Breast epithelium (tissue), 4 donors: Measurements from ENCODE around the gene ZW10. TPM values are rescaled to one million over a fixed set of nuclear protein-coding genes. Genes with fewer than 3 reads are reported as not detected.
"Not testable (repeated sequence)": the region's sequence is repeated elsewhere in the genome, so short reads cannot be mapped to it uniquely, and the experiment has no call there.

Experiments used
- DNase-seq, 2 donors: peaks; one replicate each; pipeline ENCODE4 v3.0.0-alpha.2; 2019; ENCODE audit warnings: low spot score in 2 of 2
- H3K27ac ChIP-seq, 2 donors: fragments of 200-600 bp; sonication (generic) in 1 of 2; one replicate each; pipeline ENCODE4 v1.5.1; 2016 to 2019; ENCODE audit warnings: mild to moderate bottlenecking in 1 of 2
- H3K27me3 ChIP-seq, 2 donors: fragments of 200-600 bp; sonication (generic) in 1 of 2; one replicate each; pipeline versions ENCODE4 v1.5.1 to v1.6.0; 2017 to 2019; ENCODE audit warnings: control low read depth in 1 of 2, mild to moderate bottlenecking in 1 of 2
- H3K36me3 ChIP-seq: fragments of 200-600 bp; one replicate; pipeline ENCODE4 v1.5.1; 2019
- H3K4me1 ChIP-seq, 2 donors: fragments of 200-600 bp; sonication (generic); one replicate each; pipeline ENCODE4 v1.5.1; 2016 to 2019; ENCODE audit warnings: control low read depth in 1 of 2
- H3K4me3 ChIP-seq, 3 donors: fragments of 200-600 bp; sonication (generic); 1 replicate in 2 of 3; 2 replicates in 1 of 3; pipeline ENCODE4 v1.5.1; 2016 to 2019; ENCODE audit warnings: mild to moderate bottlenecking in 3 of 3, moderate library complexity in 2 of 3
- H3K9me3 ChIP-seq, 2 donors: fragments of 200-600 bp; sonication (generic) in 1 of 2; one replicate each; pipeline ENCODE4 v1.5.1; 2016 to 2019; ENCODE audit warnings: control low read depth in 1 of 2
- POLR2A ChIP-seq: fragments of 450-650 bp; IDR thresholded peaks from one replicate; pipeline ENCODE4 v1.6.1; 2016; ENCODE audit warnings: antibody characterized with exemption, mild to moderate bottlenecking, moderate library complexity
- POLR2AphosphoS5 ChIP-seq, 3 donors: sonication (generic); formaldehyde crosslinking; IDR thresholded peaks; one replicate each; pipeline ENCODE4 v1.6.1; 2017; ENCODE audit warnings: antibody characterized with exemption in 3 of 3
- intact Hi-C: fragments of 100-400 bp; cut with DNase I; formaldehyde crosslinking; loops from one replicate; pipeline ENCODE4 v1.15.1; 2023; ENCODE audit warnings: low total_unique reads
- total RNA-seq, 3 donors: library from RNA; depleted of rRNA; stranded (reverse); fragments of >200 nt; gene quantifications; one replicate each; pipeline ENCODE4 v1.1.0, GENCODE V29; 2016
- TF ChIP-seq, protein P1 (sequence below), 3 donors: fragments of 450-650 bp; IDR thresholded peaks; one replicate each; pipeline ENCODE4 v1.5.1; 2016 to 2017; ENCODE audit warnings: antibody characterized with exemption in 3 of 3, mild to moderate bottlenecking in 3 of 3, moderate library complexity in 3 of 3

Gene ZW10
- total RNA-seq, 3 donors from 2014 or later = 11.5 to 20.8 (median 18.7) TPM

DNA sequence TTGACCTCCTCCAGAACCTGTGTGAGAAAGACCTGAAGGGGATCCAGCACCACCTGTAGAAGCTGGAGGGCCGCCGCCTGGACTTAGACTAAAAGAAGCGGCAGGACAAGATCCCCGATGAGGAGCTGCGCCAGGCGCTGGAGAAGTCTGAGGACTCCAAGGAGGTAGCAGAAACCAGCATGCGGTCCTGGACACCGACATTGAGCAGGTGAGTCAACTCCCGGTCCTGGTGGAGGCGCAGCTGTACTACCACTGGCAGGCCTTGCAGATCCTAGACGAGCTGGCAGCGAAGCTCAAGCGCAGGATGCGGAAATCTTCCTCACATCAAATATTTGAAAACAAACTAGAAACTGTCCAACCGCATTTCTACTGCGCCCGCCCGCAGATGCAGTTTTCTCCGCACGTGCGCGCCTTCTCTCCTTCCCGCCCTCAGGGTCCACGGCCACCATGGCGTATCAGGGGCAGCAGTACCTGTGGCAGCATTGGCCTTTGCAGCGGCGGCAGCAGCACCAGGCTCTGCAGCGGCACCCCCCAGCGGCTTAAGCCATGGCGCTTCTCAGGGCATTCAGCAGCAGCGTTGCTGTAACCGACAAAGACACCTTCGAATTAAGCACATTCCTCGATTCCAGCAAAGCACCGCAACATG is 16.3 kb upstream of the ZW10 start:
- H3K36me3 ChIP-seq = no peaks in the 10 kb centered on the region
- no peak overlapping the region for H3K27ac ChIP-seq
- no peaks in the 10 kb centered on the region for H3K9me3 ChIP-seq
- no peaks in the 10 kb centered on the region for H3K4me1 ChIP-seq
- DNase-seq = no peak
- no peak overlapping the region for H3K4me3 ChIP-seq
- intact Hi-C loops = no loop called here
- no peak for TF ChIP-seq POLR2A
- no peak for TF ChIP-seq POLR2AphosphoS5 (IDR thresholded peaks at IDR 0.05)
- TF ChIP-seq, protein P1, sequence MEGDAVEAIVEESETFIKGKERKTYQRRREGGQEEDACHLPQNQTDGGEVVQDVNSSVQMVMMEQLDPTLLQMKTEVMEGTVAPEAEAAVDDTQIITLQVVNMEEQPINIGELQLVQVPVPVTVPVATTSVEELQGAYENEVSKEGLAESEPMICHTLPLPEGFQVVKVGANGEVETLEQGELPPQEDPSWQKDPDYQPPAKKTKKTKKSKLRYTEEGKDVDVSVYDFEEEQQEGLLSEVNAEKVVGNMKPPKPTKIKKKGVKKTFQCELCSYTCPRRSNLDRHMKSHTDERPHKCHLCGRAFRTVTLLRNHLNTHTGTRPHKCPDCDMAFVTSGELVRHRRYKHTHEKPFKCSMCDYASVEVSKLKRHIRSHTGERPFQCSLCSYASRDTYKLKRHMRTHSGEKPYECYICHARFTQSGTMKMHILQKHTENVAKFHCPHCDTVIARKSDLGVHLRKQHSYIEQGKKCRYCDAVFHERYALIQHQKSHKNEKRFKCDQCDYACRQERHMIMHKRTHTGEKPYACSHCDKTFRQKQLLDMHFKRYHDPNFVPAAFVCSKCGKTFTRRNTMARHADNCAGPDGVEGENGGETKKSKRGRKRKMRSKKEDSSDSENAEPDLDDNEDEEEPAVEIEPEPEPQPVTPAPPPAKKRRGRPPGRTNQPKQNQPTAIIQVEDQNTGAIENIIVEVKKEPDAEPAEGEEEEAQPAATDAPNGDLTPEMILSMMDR (IDR thresholded peaks at IDR 0.05) = no peak
- no peaks in the 10 kb centered on the region for H3K27me3 ChIP-seq

DNA sequence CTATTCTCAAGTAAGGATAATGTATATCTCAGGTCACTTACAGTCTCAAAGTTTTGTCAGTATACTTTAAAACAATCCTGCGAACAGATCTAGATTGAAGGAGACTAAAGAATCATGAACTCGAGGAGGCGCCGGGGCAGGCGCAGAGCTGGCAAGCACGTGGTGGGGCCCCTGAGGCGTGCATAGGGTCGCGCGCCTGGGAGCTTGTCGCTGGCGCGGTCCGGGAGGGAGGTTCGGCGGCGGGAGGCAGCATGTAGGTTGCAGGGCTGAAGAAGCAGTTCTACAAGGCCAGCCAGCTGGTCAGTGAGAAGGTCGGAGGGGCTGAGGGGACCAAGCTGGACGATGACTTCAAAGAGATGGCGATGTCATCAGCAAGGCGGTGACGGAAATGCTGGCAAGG is 15.5 kb upstream of the ZW10 start:
- H3K9me3 ChIP-seq, DNase-seq, H3K4me1 ChIP-seq, intact Hi-C loops, H3K27ac ChIP-seq, H3K27me3 ChIP-seq, H3K36me3 ChIP-seq, H3K4me3 ChIP-seq: not testable (repeated sequence)

DNA sequence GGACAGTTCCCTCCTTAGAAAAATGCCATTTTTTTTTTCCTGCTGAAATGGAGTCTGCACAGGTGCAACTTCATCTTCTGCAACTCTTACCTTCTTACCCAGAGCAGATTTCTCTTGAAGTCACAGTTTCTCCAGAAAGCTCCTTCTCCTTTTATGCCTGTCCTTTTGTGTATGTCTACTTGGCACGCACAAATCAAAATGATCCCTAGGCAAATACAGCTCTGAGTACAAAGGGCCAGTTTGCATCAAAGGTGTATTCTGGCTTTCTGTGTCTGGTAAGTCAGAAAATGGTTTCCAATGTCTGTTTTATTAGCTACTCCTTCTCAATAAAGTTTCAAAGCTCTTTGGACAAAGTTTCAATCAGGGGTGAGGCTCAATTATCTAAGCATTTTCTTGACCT is 8.6 kb upstream of the ZW10 start:
- no peaks in the 10 kb centered on the region for H3K36me3 ChIP-seq
- no peaks in the 10 kb centered on the region for H3K27me3 ChIP-seq
- H3K4me1 ChIP-seq = no peaks in the 10 kb centered on the region
- H3K9me3 ChIP-seq = no peaks in the 10 kb centered on the region
- no peak overlapping the region for H3K4me3 ChIP-seq
- DNase-seq = no peak
- TF ChIP-seq, protein P1 (IDR thresholded peaks at IDR 0.05) = no peak
- TF ChIP-seq POLR2AphosphoS5 (IDR thresholded peaks at IDR 0.05) (no peak), POLR2A (no peak)
- H3K27ac ChIP-seq = no peak overlapping the region
- intact Hi-C loops = no loop called here

DNA sequence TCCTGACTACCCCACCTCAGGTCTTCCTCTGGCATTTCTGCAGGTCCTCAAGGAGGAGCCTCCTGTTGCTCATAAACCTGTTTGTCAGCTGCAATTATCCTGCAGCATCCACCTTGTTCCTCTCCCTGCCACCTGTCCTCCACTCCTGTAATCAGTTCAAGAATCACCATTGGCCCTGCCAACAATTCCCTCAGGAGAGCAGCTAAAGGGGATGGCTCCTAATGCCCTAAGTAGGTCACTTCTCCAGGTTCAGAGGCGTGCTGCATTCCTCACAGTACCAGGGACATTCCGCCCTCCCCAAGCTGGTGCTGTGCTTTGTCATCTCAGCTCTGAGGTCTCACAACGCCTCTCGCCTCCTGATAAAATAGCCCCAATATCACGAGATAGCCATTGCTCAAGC is 8.2 kb upstream of the ZW10 start:
- H3K4me1 ChIP-seq = no peaks in the 10 kb centered on the region
- no peaks in the 10 kb centered on the region for H3K36me3 ChIP-seq
- no peak for DNase-seq
- no peak overlapping the region for H3K4me3 ChIP-seq
- TF ChIP-seq POLR2A (no peak), POLR2AphosphoS5 (IDR thresholded peaks at IDR 0.05) (no peak)
- TF ChIP-seq, protein P1 (IDR thresholded peaks at IDR 0.05) = no peak
- intact Hi-C loops = no loop called here
- H3K27me3 ChIP-seq = no peaks in the 10 kb centered on the region
- H3K9me3 ChIP-seq = no peaks in the 10 kb centered on the region
- H3K27ac ChIP-seq = no peak overlapping the region

- DNase-seq = no peak
- Histone ChIP-seq H3K27ac (peak within 1 kb of the TSS in 1 of 2 donors; percentile 88), H3K27me3 (no peaks in the 10 kb centered on the region), H3K36me3 (no peaks in the 10 kb centered on the region), H3K4me1 (no peaks in the 10 kb centered on the region), H3K4me3 (no peak within 1 kb of the TSS), H3K9me3 (no peaks in the 10 kb centered on the region)
- TF ChIP-seq POLR2A = no peak
- no peak for TF ChIP-seq POLR2AphosphoS5 (IDR thresholded peaks at IDR 0.05)
- TF ChIP-seq, protein P1 (IDR thresholded peaks at IDR 0.05) = no peak
- intact Hi-C loops = no loop called here
Measured at GRCh38 chr11:113779496-113779895, 6.0 kb upstream of the ZW10 start, which contains the start of gene CLDN25. TSS of gene CLDN25 (plus strand) at chr11:113779796. CDS start at chr11:113779796, 0 bp downstream.
